ENCODE measurements around the gene JAK3. TPM values are rescaled to one million over a fixed set of nuclear protein-coding genes. Genes with fewer than 3 reads are reported as not detected.

The JAK3 gene
- total RNA-seq, 1 donor from 2014 or later, result 10.8 TPM

DNA sequence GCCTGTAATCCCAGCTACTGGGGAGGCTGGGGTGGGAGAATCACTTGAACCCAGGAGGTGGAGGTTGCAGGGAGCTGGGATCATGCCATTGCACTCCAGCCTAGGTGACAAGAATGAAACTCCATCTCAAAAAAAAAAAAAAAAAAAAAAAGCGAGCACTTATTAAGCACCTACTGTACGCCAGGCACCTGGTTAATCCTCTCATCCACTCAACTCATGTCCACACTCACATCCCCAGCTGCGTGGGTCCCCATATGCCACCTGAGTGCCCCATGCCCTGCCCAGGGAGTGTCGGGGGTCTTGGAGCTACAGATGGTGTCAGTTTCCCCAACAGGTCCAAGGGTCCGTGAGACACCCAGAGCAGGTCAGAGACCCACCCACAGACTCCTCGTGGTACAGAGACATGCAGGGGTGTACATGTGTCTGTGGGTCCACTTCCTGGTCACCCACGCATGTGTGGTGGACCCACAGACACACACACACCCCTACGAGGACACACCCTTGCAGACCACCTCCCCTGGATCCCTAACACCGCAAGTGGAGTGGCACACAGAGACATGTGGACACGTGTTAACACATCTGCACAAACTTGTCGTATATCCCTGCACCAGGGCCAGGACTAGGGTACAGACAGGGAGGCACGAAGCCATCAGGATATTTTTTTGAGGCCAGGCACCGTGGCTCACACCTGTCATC is 30.0 kb downstream of the JAK3 start:
- H3K27ac ChIP-seq, result no peak overlapping the region
- H3K27me3 ChIP-seq, result no peaks in the 10 kb centered on the region
- no peak for DNase-seq (ENCODE audit: extremely low spot score in 2 of 2)
- no peaks in the 10 kb centered on the region for H3K36me3 ChIP-seq
- no peaks in the 10 kb centered on the region for H3K4me1 ChIP-seq
- no peak for TF ChIP-seq POLR2AphosphoS5 (IDR thresholded peaks at IDR 0.05; ENCODE audit: insufficient read depth in 1 of 2, low read depth in 1 of 2)
- no peak for TF ChIP-seq POLR2A (IDR thresholded peaks at IDR 0.05)
- TF ChIP-seq, protein P1, sequence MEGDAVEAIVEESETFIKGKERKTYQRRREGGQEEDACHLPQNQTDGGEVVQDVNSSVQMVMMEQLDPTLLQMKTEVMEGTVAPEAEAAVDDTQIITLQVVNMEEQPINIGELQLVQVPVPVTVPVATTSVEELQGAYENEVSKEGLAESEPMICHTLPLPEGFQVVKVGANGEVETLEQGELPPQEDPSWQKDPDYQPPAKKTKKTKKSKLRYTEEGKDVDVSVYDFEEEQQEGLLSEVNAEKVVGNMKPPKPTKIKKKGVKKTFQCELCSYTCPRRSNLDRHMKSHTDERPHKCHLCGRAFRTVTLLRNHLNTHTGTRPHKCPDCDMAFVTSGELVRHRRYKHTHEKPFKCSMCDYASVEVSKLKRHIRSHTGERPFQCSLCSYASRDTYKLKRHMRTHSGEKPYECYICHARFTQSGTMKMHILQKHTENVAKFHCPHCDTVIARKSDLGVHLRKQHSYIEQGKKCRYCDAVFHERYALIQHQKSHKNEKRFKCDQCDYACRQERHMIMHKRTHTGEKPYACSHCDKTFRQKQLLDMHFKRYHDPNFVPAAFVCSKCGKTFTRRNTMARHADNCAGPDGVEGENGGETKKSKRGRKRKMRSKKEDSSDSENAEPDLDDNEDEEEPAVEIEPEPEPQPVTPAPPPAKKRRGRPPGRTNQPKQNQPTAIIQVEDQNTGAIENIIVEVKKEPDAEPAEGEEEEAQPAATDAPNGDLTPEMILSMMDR (IDR thresholded peaks at IDR 0.05), result no peak
- H3K9me3 ChIP-seq, result no peaks in the 10 kb centered on the region
- no peak overlapping the region for H3K4me3 ChIP-seq
- intact Hi-C loops (cut with DNase I), result no loop called here

DNA sequence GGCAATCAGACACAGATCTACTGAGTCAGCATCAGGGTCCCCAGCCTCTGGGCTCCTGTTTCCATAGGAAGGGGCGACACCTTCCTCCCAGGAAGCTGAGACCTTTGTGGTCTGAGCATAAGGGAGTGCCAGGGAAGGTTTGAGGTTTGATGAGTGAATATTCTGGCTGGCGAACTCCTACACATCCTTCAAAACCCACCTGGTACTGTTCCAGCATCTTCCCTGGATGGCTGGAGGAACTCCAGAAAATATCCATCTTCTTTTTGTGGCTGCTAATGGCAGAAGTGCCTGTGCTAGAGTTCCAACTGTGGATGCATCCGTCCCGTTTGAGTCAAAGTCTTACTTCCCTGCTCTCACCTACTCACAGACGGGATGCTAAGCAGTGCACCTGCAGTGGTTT is 35.7 kb downstream of the JAK3 start:
- TF ChIP-seq POLR2AphosphoS5 (IDR thresholded peaks at IDR 0.05; ENCODE audit: insufficient read depth in 1 of 2, low read depth in 1 of 2) (no peak), POLR2A (IDR thresholded peaks at IDR 0.05) (no peak)
- TF ChIP-seq, protein P1 (IDR thresholded peaks at IDR 0.05), result no peak
- Histone ChIP-seq H3K36me3 (no peaks in the 10 kb centered on the region), H3K27ac (no peak overlapping the region), H3K27me3 (no peaks in the 10 kb centered on the region), H3K4me3 (no peak overlapping the region), H3K9me3 (no peaks in the 10 kb centered on the region), H3K4me1 (no peaks in the 10 kb centered on the region)
- intact Hi-C loops (cut with DNase I), result no loop called here
- no peak for DNase-seq (ENCODE audit: extremely low spot score in 2 of 2)

DNA sequence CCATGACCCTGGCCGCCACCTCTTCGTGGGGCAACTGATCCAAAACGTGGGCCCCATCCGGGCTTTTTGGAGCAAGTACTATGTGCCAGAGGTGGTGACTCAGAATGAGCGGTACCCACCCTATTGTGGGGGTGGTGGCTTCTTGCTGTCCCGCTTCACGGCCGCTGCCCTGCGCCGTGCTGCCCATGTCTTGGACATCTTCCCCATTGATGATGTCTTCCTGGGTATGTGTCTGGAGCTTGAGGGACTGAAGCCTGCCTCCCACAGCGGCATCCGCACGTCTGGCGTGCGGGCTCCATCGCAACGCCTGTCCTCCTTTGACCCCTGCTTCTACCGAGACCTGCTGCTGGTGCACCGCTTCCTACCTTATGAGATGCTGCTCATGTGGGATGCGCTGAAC is 36.1 kb downstream of the JAK3 start:
- H3K27me3 ChIP-seq, result no peaks in the 10 kb centered on the region
- TF ChIP-seq, protein P1 (IDR thresholded peaks at IDR 0.05), result no peak
- no peak for TF ChIP-seq POLR2A (IDR thresholded peaks at IDR 0.05)
- TF ChIP-seq POLR2AphosphoS5 (IDR thresholded peaks at IDR 0.05; ENCODE audit: insufficient read depth in 1 of 2, low read depth in 1 of 2), result no peak
- no peak overlapping the region for H3K27ac ChIP-seq
- no peaks in the 10 kb centered on the region for H3K4me1 ChIP-seq
- no peaks in the 10 kb centered on the region for H3K36me3 ChIP-seq
- H3K9me3 ChIP-seq, result no peaks in the 10 kb centered on the region
- intact Hi-C loops (cut with DNase I), result no loop called here
- H3K4me3 ChIP-seq, result no peak overlapping the region
- DNase-seq (ENCODE audit: extremely low spot score in 2 of 2), result no peak

DNA sequence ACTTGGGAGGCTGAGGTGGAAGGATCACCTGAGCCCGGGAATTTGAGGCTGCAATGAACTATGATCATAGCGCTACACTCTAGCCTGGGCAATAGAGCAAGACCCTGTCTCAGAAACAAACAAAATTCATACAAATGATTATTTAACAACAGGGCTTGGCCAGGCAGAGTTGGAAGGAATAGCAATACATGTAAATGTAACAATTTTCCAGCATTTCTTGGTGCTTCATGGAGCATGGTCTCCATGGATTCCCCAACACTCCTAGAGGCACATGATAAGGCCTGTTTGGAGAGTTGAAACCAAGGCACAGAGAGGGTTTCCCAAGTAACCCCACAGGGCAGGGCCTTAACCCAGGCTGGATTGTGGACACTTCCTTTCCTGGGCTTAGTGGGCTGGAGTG is 36.7 kb downstream of the JAK3 start:
- TF ChIP-seq, protein P1 (IDR thresholded peaks at IDR 0.05), result no peak
- TF ChIP-seq POLR2A (IDR thresholded peaks at IDR 0.05) (no peak), POLR2AphosphoS5 (IDR thresholded peaks at IDR 0.05; ENCODE audit: insufficient read depth in 1 of 2, low read depth in 1 of 2) (no peak)
- Histone ChIP-seq H3K4me3 (no peak overlapping the region), H3K4me1 (no peaks in the 10 kb centered on the region), H3K27ac (no peak overlapping the region), H3K9me3 (no peaks in the 10 kb centered on the region), H3K27me3 (no peaks in the 10 kb centered on the region), H3K36me3 (no peaks in the 10 kb centered on the region)
- DNase-seq (ENCODE audit: extremely low spot score in 2 of 2), result no peak
- intact Hi-C loops (cut with DNase I), result no loop called here

DNA sequence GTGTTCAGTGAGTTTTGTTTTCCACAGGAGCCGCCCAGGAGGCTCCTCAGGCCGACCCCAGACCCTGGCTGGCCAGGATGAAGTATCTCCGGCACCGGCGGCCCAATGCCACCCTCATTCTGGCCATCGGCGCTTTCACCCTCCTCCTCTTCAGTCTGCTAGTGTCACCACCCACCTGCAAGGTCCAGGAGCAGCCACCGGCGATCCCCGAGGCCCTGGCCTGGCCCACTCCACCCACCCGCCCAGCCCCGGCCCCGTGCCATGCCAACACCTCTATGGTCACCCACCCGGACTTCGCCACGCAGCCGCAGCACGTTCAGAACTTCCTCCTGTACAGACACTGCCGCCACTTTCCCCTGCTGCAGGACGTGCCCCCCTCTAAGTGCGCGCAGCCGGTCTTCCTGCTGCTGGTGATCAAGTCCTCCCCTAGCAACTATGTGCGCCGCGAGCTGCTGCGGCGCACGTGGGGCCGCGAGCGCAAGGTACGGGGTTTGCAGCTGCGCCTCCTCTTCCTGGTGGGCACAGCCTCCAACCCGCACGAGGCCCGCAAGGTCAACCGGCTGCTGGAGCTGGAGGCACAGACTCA is 40.0 kb downstream of the JAK3 start:
- H3K36me3 ChIP-seq, result no peaks in the 10 kb centered on the region
- no peak overlapping the region for H3K27ac ChIP-seq
- H3K9me3 ChIP-seq, result no peaks in the 10 kb centered on the region
- H3K4me3 ChIP-seq, result no peak overlapping the region
- no peak for TF ChIP-seq POLR2AphosphoS5 (IDR thresholded peaks at IDR 0.05; ENCODE audit: insufficient read depth in 1 of 2, low read depth in 1 of 2)
- TF ChIP-seq, protein P1 (IDR thresholded peaks at IDR 0.05), result no peak
- TF ChIP-seq POLR2A (IDR thresholded peaks at IDR 0.05), result no peak
- intact Hi-C loops (cut with DNase I), result no loop called here
- H3K4me1 ChIP-seq, result no peaks in the 10 kb centered on the region
- no peak for DNase-seq (ENCODE audit: extremely low spot score in 2 of 2)
- H3K27me3 ChIP-seq, result no peaks in the 10 kb centered on the region

Data from vagina (tissue), 2 donors.